AG09319 (cell line): ENCODE data around the gene NET1.
"Not testable (repeated sequence)": the region's sequence is repeated elsewhere in the genome, so short reads cannot be mapped to it uniquely, and the experiment has no call there.

ENCODE experiments used
- DNase-seq: peaks from one replicate; pipeline ENCODE4 v3.0.0-alpha.2; 2010; ENCODE audit warnings: low read depth; ENCODE audit errors: extremely low read depth
- CTCF ChIP-seq: IDR thresholded peaks from 2 replicates; pipeline ENCODE4 v1.5.1; 2011; ENCODE audit warnings: low read depth, mild to moderate bottlenecking, inconsistent platforms, low read length, moderate library complexity

Gene NET1

GRCh38 chr10:5466451-5467206, 54.3 kb downstream of the NET1 start:
- TF ChIP-seq CTCF, result no peak
- DNase-seq, result no peak

- TF ChIP-seq CTCF, result no peak
- DNase-seq, result no peak
These were observed 54.8 kb downstream of the NET1 start for GRCh38 chr10:5467207-5467535.

GRCh38 chr10:5467634-5468255, 55.4 kb downstream of the NET1 start:
- TF ChIP-seq CTCF, result no peak
- DNase-seq, result no peak

- no peak for TF ChIP-seq CTCF
- DNase-seq, result no peak
These were observed 56.1 kb downstream of the NET1 start for GRCh38 chr10:5468262-5469106.

GRCh38 chr10:5469353-5470061, 57.1 kb downstream of the NET1 start:
- no peak for DNase-seq
- TF ChIP-seq CTCF, result no peak

GRCh38 chr10:5470062-5470751, 57.9 kb downstream of the NET1 start:
- no peak for TF ChIP-seq CTCF
- DNase-seq, result no peak

GRCh38 chr10:5474642-5475041, 62.3 kb downstream of the NET1 start:
- DNase-seq, result not testable (repeated sequence)

- not testable (repeated sequence) for DNase-seq
These were observed 62.7 kb downstream of the NET1 start for GRCh38 chr10:5475088-5475487.

- DNase-seq, result not testable (repeated sequence)
These were observed 63.8 kb downstream of the NET1 start for GRCh38 chr10:5475974-5476807.
